Measurements from ENCODE around the gene KMT2B.

KMT2B gene

GRCh38 chr19:35750167-35750566 is 32.4 kb downstream of the KMT2B start:
- Histone ChIP-seq H3K4me3 (ENCODE audit: low read depth, low read length) (no peak overlapping the region), H3K36me3 (replicated peaks) (peaks cover 21% of the 10 kb centered on the region), H3K27me3 (replicated peaks) (no peaks in the 10 kb centered on the region), H3K27ac (no peak overlapping the region)
- no peak for TF ChIP-seq CTCF (IDR thresholded peaks at IDR 0.05; ENCODE audit: low read depth, low read length, missing control alignments)
- DNase-seq = no peak
- in situ Hi-C loops (cut with HindIII; ENCODE audit: low pct_ligation_motif_present, low sequenced_read_pairs) = no loop called here

GRCh38 chr19:35751839-35752745 is 34.3 kb downstream of the KMT2B start:
- in situ Hi-C loops (cut with HindIII; ENCODE audit: low pct_ligation_motif_present, low sequenced_read_pairs) = no loop called here
- H3K27me3 ChIP-seq (replicated peaks) = no peaks in the 10 kb centered on the region
- no peak for DNase-seq
- H3K36me3 ChIP-seq (replicated peaks) = peaks cover 21% of the 10 kb centered on the region
- no peak overlapping the region for H3K27ac ChIP-seq
- no peak overlapping the region for H3K4me3 ChIP-seq (ENCODE audit: low read depth, low read length)
- no peak for TF ChIP-seq CTCF (IDR thresholded peaks at IDR 0.05; ENCODE audit: low read depth, low read length, missing control alignments)

GRCh38 chr19:35752746-35753350 is 35.0 kb downstream of the KMT2B start:
- H3K27ac ChIP-seq = no peak overlapping the region

GRCh38 chr19:35753634-35754369 is 36.0 kb downstream of the KMT2B start:
- TF ChIP-seq CTCF (IDR thresholded peaks at IDR 0.05; ENCODE audit: low read depth, low read length, missing control alignments) = no peak
- no peaks in the 10 kb centered on the region for H3K27me3 ChIP-seq (replicated peaks)
- no peak overlapping the region for H3K4me3 ChIP-seq (ENCODE audit: low read depth, low read length)
- H3K36me3 ChIP-seq (replicated peaks) = peaks cover 21% of the 10 kb centered on the region
- no peak overlapping the region for H3K27ac ChIP-seq
- in situ Hi-C loops (cut with HindIII; ENCODE audit: low pct_ligation_motif_present, low sequenced_read_pairs) = no loop called here
- no peak for DNase-seq

More at GRCh38 chr19:35752746-35753350, 35.0 kb downstream of the KMT2B start:
- TF ChIP-seq CTCF (IDR thresholded peaks at IDR 0.05; ENCODE audit: low read depth, low read length, missing control alignments) = no peak
- Histone ChIP-seq H3K4me3 (ENCODE audit: low read depth, low read length) (no peak overlapping the region), H3K27me3 (replicated peaks) (no peaks in the 10 kb centered on the region), H3K36me3 (replicated peaks) (peaks cover 21% of the 10 kb centered on the region)
- in situ Hi-C loops (cut with HindIII; ENCODE audit: low pct_ligation_motif_present, low sequenced_read_pairs) = no loop called here
- DNase-seq = no peak

- in situ Hi-C loops (cut with HindIII; ENCODE audit: low pct_ligation_motif_present, low sequenced_read_pairs) = no loop called here
- TF ChIP-seq CTCF (IDR thresholded peaks at IDR 0.05; ENCODE audit: low read depth, low read length, missing control alignments) = no peak
- DNase-seq = no peak
- no peaks in the 10 kb centered on the region for H3K27me3 ChIP-seq (replicated peaks)
- H3K4me3 ChIP-seq (ENCODE audit: low read depth, low read length) = no peak overlapping the region
- H3K27ac ChIP-seq = no peak overlapping the region
- peaks cover 21% of the 10 kb centered on the region for H3K36me3 ChIP-seq (replicated peaks)
Measured at GRCh38 chr19:35754370-35755130, 36.7 kb downstream of the KMT2B start.

Data from brain microvascular endothelial cell (primary cell).